ENCODE results near the gene ARHGEF7.

ARHGEF7 gene

GRCh38 chr13:111123221-111123620 is 8.1 kb downstream of the ARHGEF7 start:
- Histone ChIP-seq H3K4me1 (ENCODE audit: control insufficient read depth, insufficient read depth, low read length) (no peaks in the 10 kb centered on the region), H3K9me3 (ENCODE audit: control insufficient read depth, low read length) (no peaks in the 10 kb centered on the region), H3K36me3 (ENCODE audit: control insufficient read depth, insufficient read depth, low read length) (no peaks in the 10 kb centered on the region), H3K27me3 (ENCODE audit: control insufficient read depth, insufficient read depth, low read length) (peaks cover 3% of the 10 kb centered on the region), H3K9ac (ENCODE audit: low read length) (no peak overlapping the region), H3K4me3 (ENCODE audit: low read length) (no peak overlapping the region)

- no peaks in the 10 kb centered on the region for H3K4me1 ChIP-seq (ENCODE audit: control insufficient read depth, insufficient read depth, low read length)
- H3K9me3 ChIP-seq (ENCODE audit: control insufficient read depth, low read length): no peaks in the 10 kb centered on the region
- H3K36me3 ChIP-seq (ENCODE audit: control insufficient read depth, insufficient read depth, low read length): no peaks in the 10 kb centered on the region
- no peak overlapping the region for H3K9ac ChIP-seq (ENCODE audit: low read length)
- no peak overlapping the region for H3K4me3 ChIP-seq (ENCODE audit: low read length)
- no peaks in the 10 kb centered on the region for H3K27me3 ChIP-seq (ENCODE audit: control insufficient read depth, insufficient read depth, low read length)
These were observed 8.5 kb downstream of the ARHGEF7 start for GRCh38 chr13:111123649-111124048.

GRCh38 chr13:111126509-111126908 is 11.4 kb downstream of the ARHGEF7 start:
- Histone ChIP-seq H3K9me3 (ENCODE audit: control insufficient read depth, low read length) (no peaks in the 10 kb centered on the region), H3K4me1 (ENCODE audit: control insufficient read depth, insufficient read depth, low read length) (no peaks in the 10 kb centered on the region), H3K4me3 (ENCODE audit: low read length) (no peak overlapping the region), H3K36me3 (ENCODE audit: control insufficient read depth, insufficient read depth, low read length) (no peaks in the 10 kb centered on the region), H3K9ac (ENCODE audit: low read length) (no peak overlapping the region), H3K27me3 (ENCODE audit: control insufficient read depth, insufficient read depth, low read length) (no peaks in the 10 kb centered on the region)

GRCh38 chr13:111129465-111130115 is 14.5 kb downstream of the ARHGEF7 start:
- Histone ChIP-seq H3K27me3 (ENCODE audit: control insufficient read depth, insufficient read depth, low read length) (no peaks in the 10 kb centered on the region), H3K9me3 (ENCODE audit: control insufficient read depth, low read length) (no peaks in the 10 kb centered on the region), H3K4me1 (ENCODE audit: control insufficient read depth, insufficient read depth, low read length) (no peaks in the 10 kb centered on the region), H3K9ac (ENCODE audit: low read length) (no peak overlapping the region), H3K36me3 (ENCODE audit: control insufficient read depth, insufficient read depth, low read length) (no peaks in the 10 kb centered on the region), H3K4me3 (ENCODE audit: low read length) (no peak overlapping the region)

GRCh38 chr13:111130116-111130508 is 15.0 kb downstream of the ARHGEF7 start:
- Histone ChIP-seq H3K9me3 (ENCODE audit: control insufficient read depth, low read length) (no peaks in the 10 kb centered on the region), H3K9ac (ENCODE audit: low read length) (no peak overlapping the region), H3K4me1 (ENCODE audit: control insufficient read depth, insufficient read depth, low read length) (no peaks in the 10 kb centered on the region), H3K36me3 (ENCODE audit: control insufficient read depth, insufficient read depth, low read length) (no peaks in the 10 kb centered on the region), H3K4me3 (ENCODE audit: low read length) (no peak overlapping the region), H3K27me3 (ENCODE audit: control insufficient read depth, insufficient read depth, low read length) (no peaks in the 10 kb centered on the region)

GRCh38 chr13:111131048-111131447 is 15.9 kb downstream of the ARHGEF7 start:
- Histone ChIP-seq H3K9ac (ENCODE audit: low read length) (no peak overlapping the region), H3K4me3 (ENCODE audit: low read length) (no peak overlapping the region), H3K27me3 (ENCODE audit: control insufficient read depth, insufficient read depth, low read length) (no peaks in the 10 kb centered on the region), H3K4me1 (ENCODE audit: control insufficient read depth, insufficient read depth, low read length) (no peaks in the 10 kb centered on the region), H3K36me3 (ENCODE audit: control insufficient read depth, insufficient read depth, low read length) (no peaks in the 10 kb centered on the region), H3K9me3 (ENCODE audit: control insufficient read depth, low read length) (no peaks in the 10 kb centered on the region)

GRCh38 chr13:111131611-111132010 is 16.5 kb downstream of the ARHGEF7 start:
- Histone ChIP-seq H3K36me3 (ENCODE audit: control insufficient read depth, insufficient read depth, low read length) (no peaks in the 10 kb centered on the region), H3K4me3 (ENCODE audit: low read length) (no peak overlapping the region), H3K27me3 (ENCODE audit: control insufficient read depth, insufficient read depth, low read length) (no peaks in the 10 kb centered on the region), H3K4me1 (ENCODE audit: control insufficient read depth, insufficient read depth, low read length) (no peaks in the 10 kb centered on the region), H3K9ac (ENCODE audit: low read length) (no peak overlapping the region), H3K9me3 (ENCODE audit: control insufficient read depth, low read length) (no peaks in the 10 kb centered on the region)

GRCh38 chr13:111132948-111133347 is 17.8 kb downstream of the ARHGEF7 start:
- Histone ChIP-seq H3K4me1 (ENCODE audit: control insufficient read depth, insufficient read depth, low read length) (no peaks in the 10 kb centered on the region), H3K9me3 (ENCODE audit: control insufficient read depth, low read length) (no peaks in the 10 kb centered on the region), H3K9ac (ENCODE audit: low read length) (no peak overlapping the region), H3K4me3 (ENCODE audit: low read length) (no peak overlapping the region), H3K36me3 (ENCODE audit: control insufficient read depth, insufficient read depth, low read length) (no peaks in the 10 kb centered on the region), H3K27me3 (ENCODE audit: control insufficient read depth, insufficient read depth, low read length) (no peaks in the 10 kb centered on the region)

GRCh38 chr13:111139452-111139851 is 24.3 kb downstream of the ARHGEF7 start:
- peaks cover 7% of the 10 kb centered on the region for H3K4me1 ChIP-seq (ENCODE audit: control insufficient read depth, insufficient read depth, low read length)

GRCh38 chr13:111139873-111140561 is 24.9 kb downstream of the ARHGEF7 start:
- Histone ChIP-seq H3K36me3 (ENCODE audit: control insufficient read depth, insufficient read depth, low read length) (no peaks in the 10 kb centered on the region), H3K9ac (ENCODE audit: low read length) (no peak overlapping the region), H3K4me3 (ENCODE audit: low read length) (no peak overlapping the region), H3K27me3 (ENCODE audit: control insufficient read depth, insufficient read depth, low read length) (no peaks in the 10 kb centered on the region), H3K9me3 (ENCODE audit: control insufficient read depth, low read length) (no peaks in the 10 kb centered on the region), H3K4me1 (ENCODE audit: control insufficient read depth, insufficient read depth, low read length) (peaks cover 7% of the 10 kb centered on the region)

More at GRCh38 chr13:111139452-111139851, 24.3 kb downstream of the ARHGEF7 start:
- Histone ChIP-seq H3K27me3 (ENCODE audit: control insufficient read depth, insufficient read depth, low read length) (no peaks in the 10 kb centered on the region), H3K9ac (ENCODE audit: low read length) (no peak overlapping the region), H3K36me3 (ENCODE audit: control insufficient read depth, insufficient read depth, low read length) (no peaks in the 10 kb centered on the region), H3K9me3 (ENCODE audit: control insufficient read depth, low read length) (no peaks in the 10 kb centered on the region), H3K4me3 (ENCODE audit: low read length) (no peak overlapping the region)

- Histone ChIP-seq H3K36me3 (ENCODE audit: control insufficient read depth, insufficient read depth, low read length) (no peaks in the 10 kb centered on the region), H3K9me3 (ENCODE audit: control insufficient read depth, low read length) (no peaks in the 10 kb centered on the region), H3K9ac (ENCODE audit: low read length) (no peak overlapping the region), H3K27me3 (ENCODE audit: control insufficient read depth, insufficient read depth, low read length) (no peaks in the 10 kb centered on the region), H3K4me3 (ENCODE audit: low read length) (no peak overlapping the region), H3K4me1 (ENCODE audit: control insufficient read depth, insufficient read depth, low read length) (peaks cover 7% of the 10 kb centered on the region)
These were observed 25.5 kb downstream of the ARHGEF7 start for GRCh38 chr13:111140562-111141105.

GRCh38 chr13:111142472-111142871 is 27.4 kb downstream of the ARHGEF7 start:
- Histone ChIP-seq H3K4me1 (ENCODE audit: control insufficient read depth, insufficient read depth, low read length) (peaks cover 7% of the 10 kb centered on the region), H3K27me3 (ENCODE audit: control insufficient read depth, insufficient read depth, low read length) (peaks cover 7% of the 10 kb centered on the region), H3K9me3 (ENCODE audit: control insufficient read depth, low read length) (no peaks in the 10 kb centered on the region), H3K4me3 (ENCODE audit: low read length) (no peak overlapping the region), H3K36me3 (ENCODE audit: control insufficient read depth, insufficient read depth, low read length) (no peaks in the 10 kb centered on the region), H3K9ac (ENCODE audit: low read length) (no peak overlapping the region)

All from mucosa of stomach (tissue), 1 donor.